ENCODE measurements around the gene ACTR2.

Gene ACTR2

DNA sequence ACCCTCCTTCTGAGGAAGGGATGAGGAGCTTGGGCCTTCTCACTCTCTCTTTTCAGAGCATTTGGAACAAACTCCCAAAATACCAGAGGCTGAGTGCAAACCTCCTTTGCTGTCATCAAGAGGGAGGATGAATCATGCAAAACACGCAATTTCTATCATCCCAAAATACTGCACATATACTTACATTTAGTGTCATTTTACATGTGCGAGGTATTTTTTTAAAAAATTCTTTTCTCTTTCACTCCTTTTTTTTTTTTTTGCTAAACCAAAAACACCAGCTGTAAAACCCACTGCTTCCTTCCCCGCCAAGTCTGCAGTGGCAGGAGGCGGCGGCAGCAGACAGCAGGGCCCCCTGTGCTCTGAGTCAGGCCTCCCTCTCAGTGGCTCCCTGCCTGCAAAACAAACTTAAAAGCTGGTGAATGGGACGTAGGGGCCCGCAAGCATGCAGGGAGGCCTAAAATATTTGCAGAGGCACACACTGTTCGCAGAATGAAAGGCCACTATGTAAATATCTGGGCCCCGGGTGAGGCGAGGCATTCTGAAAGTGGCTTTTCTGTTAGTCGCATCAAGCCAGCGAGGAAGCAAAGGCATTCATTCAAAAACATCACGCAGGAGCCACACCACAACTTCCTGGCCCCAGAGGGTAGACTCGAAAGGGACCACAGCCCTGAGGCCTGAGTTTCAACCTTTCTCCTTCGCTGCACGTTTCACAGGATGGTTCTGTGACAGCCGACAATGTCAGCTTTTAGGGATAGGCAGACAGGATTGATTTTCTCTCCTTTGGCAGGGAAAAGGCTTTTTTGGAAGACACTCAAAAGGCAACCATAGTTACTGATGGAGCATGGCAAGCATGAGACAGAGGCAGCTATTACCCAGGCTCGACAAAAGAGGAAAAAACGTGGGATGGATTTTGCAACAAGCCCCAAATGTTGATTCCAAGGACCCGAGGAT, 73.4 kb downstream of the ACTR2 start:
- Histone ChIP-seq H3K4me2 (ENCODE audit: low read length) (no peak overlapping the region), H3K4me3 (ENCODE audit: low read depth, low read length) (no peak overlapping the region), H3K9me3 (ENCODE audit: control insufficient read depth, low read length) (no peaks in the 10 kb centered on the region), H2AFZ (no peak overlapping the region), H3K27ac (no peak overlapping the region), H3K4me1 (no peaks in the 10 kb centered on the region), H3K9ac (no peak overlapping the region), H3K79me2 (no peaks in the 10 kb centered on the region), H3K36me3 (ENCODE audit: control insufficient read depth, insufficient read depth, low read length) (no peaks in the 10 kb centered on the region), H3K27me3 (ENCODE audit: control insufficient read depth, insufficient read depth, low read length) (no peaks in the 10 kb centered on the region)
- TF ChIP-seq, protein P1, sequence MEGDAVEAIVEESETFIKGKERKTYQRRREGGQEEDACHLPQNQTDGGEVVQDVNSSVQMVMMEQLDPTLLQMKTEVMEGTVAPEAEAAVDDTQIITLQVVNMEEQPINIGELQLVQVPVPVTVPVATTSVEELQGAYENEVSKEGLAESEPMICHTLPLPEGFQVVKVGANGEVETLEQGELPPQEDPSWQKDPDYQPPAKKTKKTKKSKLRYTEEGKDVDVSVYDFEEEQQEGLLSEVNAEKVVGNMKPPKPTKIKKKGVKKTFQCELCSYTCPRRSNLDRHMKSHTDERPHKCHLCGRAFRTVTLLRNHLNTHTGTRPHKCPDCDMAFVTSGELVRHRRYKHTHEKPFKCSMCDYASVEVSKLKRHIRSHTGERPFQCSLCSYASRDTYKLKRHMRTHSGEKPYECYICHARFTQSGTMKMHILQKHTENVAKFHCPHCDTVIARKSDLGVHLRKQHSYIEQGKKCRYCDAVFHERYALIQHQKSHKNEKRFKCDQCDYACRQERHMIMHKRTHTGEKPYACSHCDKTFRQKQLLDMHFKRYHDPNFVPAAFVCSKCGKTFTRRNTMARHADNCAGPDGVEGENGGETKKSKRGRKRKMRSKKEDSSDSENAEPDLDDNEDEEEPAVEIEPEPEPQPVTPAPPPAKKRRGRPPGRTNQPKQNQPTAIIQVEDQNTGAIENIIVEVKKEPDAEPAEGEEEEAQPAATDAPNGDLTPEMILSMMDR (IDR thresholded peaks at IDR 0.05): no peak

DNA sequence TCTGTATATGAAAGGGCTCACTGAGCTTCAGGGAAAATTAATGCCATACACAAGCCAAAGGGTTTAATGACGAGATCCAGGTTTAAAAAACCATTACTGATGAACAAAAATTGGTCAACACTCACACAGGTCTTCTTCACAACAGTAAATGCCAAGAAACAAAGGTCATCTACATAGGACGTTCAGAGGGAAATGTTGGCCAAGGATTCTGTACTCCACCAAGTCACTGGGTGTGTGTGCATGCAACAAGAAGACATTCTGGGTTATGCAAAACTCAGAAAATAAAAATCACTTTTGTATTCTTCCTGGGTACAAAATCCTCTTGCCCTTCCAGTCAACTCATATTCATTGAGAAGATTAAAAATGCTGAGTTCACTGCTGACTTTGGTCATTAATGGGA, 78.3 kb downstream of the ACTR2 start:
- Histone ChIP-seq H3K9ac (no peak overlapping the region), H3K27me3 (ENCODE audit: control insufficient read depth, insufficient read depth, low read length) (no peaks in the 10 kb centered on the region), H3K4me1 (no peaks in the 10 kb centered on the region), H2AFZ (no peak overlapping the region), H3K9me3 (ENCODE audit: control insufficient read depth, low read length) (no peaks in the 10 kb centered on the region), H3K4me2 (ENCODE audit: low read length) (no peak overlapping the region), H3K27ac (no peak overlapping the region), H3K36me3 (ENCODE audit: control insufficient read depth, insufficient read depth, low read length) (no peaks in the 10 kb centered on the region), H3K79me2 (no peaks in the 10 kb centered on the region), H3K4me3 (ENCODE audit: low read depth, low read length) (no peak overlapping the region)
- TF ChIP-seq, protein P1 (IDR thresholded peaks at IDR 0.05): no peak

DNA sequence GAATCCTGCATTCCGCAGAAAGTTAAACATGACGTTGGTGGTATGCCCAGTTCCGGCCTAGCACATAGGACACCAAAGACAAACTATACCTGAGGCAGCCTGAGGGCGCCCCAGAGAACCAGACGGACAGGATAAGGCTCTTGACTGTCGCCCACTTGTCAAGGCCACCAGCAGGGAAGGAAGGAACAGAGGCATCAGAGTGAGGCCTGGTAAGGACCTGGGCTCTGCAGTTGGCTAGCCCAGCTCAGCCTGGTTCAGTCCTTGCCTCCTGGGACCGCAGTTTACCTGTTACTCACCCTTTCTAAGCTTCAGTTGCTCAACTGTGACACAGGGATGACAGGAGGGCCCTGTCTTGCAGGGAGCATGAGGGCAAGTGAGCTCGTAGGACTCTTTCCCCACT, 82.1 kb downstream of the ACTR2 start:
- Histone ChIP-seq H3K79me2 (no peaks in the 10 kb centered on the region), H2AFZ (no peak overlapping the region), H3K36me3 (ENCODE audit: control insufficient read depth, insufficient read depth, low read length) (no peaks in the 10 kb centered on the region), H3K4me1 (no peaks in the 10 kb centered on the region), H3K4me3 (ENCODE audit: low read depth, low read length) (no peak overlapping the region), H3K9ac (no peak overlapping the region), H3K27ac (peak overlapping the region; percentile 27), H3K9me3 (ENCODE audit: control insufficient read depth, low read length) (no peaks in the 10 kb centered on the region), H3K4me2 (ENCODE audit: low read length) (no peak overlapping the region), H3K27me3 (ENCODE audit: control insufficient read depth, insufficient read depth, low read length) (no peaks in the 10 kb centered on the region)
- TF ChIP-seq, protein P1 (IDR thresholded peaks at IDR 0.05): no peak

DNA sequence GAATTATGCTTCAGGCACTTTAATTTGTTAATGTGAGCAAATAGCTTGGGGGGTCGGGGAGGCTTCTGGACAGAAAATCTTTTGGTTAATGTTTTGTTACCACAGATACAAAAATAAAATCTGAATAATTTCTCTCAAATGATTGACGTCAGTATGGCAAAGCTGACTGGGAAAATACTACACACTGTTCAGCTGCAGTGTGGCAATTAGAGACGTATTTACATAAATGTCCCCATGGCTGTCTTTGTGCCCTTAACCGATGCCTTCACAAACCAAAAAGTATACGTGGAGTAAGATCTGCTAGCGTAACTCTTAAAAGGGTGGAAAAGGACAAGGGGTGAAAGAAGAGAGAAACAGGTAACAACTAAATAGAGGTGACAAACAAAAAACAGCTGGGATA, 83.4 kb downstream of the ACTR2 start:
- Histone ChIP-seq H3K36me3 (ENCODE audit: control insufficient read depth, insufficient read depth, low read length) (no peaks in the 10 kb centered on the region), H3K9ac (no peak overlapping the region), H3K27ac (peak overlapping the region; percentile 33), H3K27me3 (ENCODE audit: control insufficient read depth, insufficient read depth, low read length) (no peaks in the 10 kb centered on the region), H2AFZ (no peak overlapping the region), H3K4me2 (ENCODE audit: low read length) (no peak overlapping the region), H3K9me3 (ENCODE audit: control insufficient read depth, low read length) (no peaks in the 10 kb centered on the region), H3K4me3 (ENCODE audit: low read depth, low read length) (no peak overlapping the region), H3K4me1 (no peaks in the 10 kb centered on the region), H3K79me2 (no peaks in the 10 kb centered on the region)
- TF ChIP-seq, protein P1 (IDR thresholded peaks at IDR 0.05): no peak

DNA sequence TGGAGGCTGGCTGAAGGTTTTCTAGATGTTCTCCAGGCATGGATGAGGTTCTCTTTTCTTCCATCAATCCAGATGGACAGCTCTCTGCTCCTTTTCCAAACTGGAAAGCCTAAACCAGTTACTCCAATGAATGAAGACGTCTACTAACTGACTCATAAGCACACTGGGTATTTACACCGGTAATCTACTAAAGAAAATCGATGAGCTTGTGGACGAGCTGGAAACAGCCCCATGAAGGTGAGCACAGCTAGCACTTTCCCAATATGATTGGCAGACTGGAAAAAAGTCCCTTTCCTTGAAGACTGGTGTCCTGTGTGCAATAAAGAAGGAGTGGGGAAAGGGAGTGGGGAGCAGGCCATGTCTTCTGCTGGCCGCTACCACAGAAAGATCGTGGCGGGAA, 84.0 kb downstream of the ACTR2 start:
- no peak overlapping the region for H3K9ac ChIP-seq
- TF ChIP-seq, protein P1 (IDR thresholded peaks at IDR 0.05): no peak
- no peaks in the 10 kb centered on the region for H3K36me3 ChIP-seq (ENCODE audit: control insufficient read depth, insufficient read depth, low read length)
- H3K9me3 ChIP-seq (ENCODE audit: control insufficient read depth, low read length): no peaks in the 10 kb centered on the region
- H3K27me3 ChIP-seq (ENCODE audit: control insufficient read depth, insufficient read depth, low read length): no peaks in the 10 kb centered on the region
- H3K4me2 ChIP-seq (ENCODE audit: low read length): no peak overlapping the region
- H3K4me3 ChIP-seq (ENCODE audit: low read depth, low read length): no peak overlapping the region
- H3K79me2 ChIP-seq: no peaks in the 10 kb centered on the region
- no peaks in the 10 kb centered on the region for H3K4me1 ChIP-seq
- H3K27ac ChIP-seq: peak overlapping the region; percentile 33
- H2AFZ ChIP-seq: no peak overlapping the region
